GM12873 (cell line): ENCODE data around the gene TM4SF1.

ENCODE experiments used
- TF ChIP-seq, protein P1 (sequence below): IDR thresholded peaks from 2 replicates; pipeline ENCODE4 v1.5.1; 2012; ENCODE audit warnings: low read depth, mild to moderate bottlenecking, moderate library complexity, low read length, control low read depth; ENCODE audit not compliant: insufficient read depth; ENCODE audit errors: missing control alignments

Gene TM4SF1

DNA sequence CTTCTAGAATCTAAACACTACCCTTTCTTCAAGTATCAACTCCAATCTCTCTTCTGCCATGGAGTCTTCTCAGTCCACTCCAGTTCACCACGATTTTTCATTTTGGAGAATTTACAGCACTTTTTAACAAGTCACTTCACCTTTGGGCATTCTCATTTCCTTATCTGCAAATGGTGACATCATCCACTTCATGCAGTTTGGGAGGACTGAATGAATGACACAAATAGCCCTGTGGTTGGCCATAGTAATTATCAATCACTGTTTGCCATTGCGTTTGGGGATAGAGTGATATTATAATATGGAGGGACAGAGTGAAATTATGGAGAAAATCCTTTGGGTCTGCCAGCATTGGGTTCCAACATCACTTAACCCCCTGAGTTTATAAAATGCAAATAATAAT, 38.0 kb upstream of the TM4SF1 start:
- TF ChIP-seq, protein P1, sequence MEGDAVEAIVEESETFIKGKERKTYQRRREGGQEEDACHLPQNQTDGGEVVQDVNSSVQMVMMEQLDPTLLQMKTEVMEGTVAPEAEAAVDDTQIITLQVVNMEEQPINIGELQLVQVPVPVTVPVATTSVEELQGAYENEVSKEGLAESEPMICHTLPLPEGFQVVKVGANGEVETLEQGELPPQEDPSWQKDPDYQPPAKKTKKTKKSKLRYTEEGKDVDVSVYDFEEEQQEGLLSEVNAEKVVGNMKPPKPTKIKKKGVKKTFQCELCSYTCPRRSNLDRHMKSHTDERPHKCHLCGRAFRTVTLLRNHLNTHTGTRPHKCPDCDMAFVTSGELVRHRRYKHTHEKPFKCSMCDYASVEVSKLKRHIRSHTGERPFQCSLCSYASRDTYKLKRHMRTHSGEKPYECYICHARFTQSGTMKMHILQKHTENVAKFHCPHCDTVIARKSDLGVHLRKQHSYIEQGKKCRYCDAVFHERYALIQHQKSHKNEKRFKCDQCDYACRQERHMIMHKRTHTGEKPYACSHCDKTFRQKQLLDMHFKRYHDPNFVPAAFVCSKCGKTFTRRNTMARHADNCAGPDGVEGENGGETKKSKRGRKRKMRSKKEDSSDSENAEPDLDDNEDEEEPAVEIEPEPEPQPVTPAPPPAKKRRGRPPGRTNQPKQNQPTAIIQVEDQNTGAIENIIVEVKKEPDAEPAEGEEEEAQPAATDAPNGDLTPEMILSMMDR = no peak

DNA sequence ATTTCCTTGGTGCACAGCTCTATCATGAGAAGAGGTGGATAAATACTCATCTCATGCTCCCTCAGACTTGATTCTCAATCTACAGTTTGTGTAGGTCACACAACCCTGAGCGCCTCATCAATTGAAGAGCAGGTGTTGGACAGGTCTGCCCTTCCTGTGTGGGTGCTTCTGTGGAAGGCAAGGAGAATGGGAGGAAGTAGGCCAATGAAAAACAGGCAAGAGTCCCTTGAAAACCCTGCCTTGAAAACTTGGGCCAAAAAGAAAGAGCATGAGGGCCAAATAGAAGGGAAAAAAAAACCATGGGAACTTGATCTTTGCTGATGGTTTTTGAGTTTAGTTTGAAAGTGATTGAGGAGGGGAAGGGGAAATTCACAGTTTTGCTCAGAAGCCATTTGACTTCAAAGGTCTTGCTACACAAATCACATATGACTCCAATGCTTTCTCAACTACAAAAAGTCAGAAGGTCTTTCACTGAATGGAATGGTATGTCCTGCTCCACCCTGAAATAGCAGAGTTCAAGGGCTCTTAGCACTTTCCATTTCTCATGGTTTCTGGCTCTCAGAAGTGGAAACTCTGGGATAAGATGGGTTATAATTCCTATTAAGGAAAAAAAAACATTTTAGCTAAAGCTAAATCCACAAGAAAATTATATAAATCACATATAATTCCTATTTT, 37.2 kb upstream of the TM4SF1 start:
- TF ChIP-seq, protein P1 = no peak

DNA sequence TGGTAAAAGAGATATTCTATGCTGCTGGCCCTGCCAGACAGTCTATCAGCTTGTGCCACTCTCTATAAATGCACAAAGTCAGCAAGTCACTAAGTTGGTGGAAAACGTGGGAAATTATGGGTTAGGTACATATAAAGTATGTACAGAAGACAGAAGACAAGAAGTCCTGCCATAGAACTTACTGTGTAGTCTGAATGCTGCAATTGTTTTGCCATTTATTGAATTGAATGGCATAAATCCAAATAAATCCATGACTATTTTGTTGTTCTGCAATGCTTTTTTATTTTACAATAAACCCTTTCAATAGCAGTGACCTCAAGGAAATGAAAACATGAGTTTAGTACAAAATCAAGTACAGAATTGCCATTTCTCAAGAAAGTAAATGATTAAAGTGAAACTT, 34.1 kb upstream of the TM4SF1 start:
- TF ChIP-seq, protein P1 = no peak

DNA sequence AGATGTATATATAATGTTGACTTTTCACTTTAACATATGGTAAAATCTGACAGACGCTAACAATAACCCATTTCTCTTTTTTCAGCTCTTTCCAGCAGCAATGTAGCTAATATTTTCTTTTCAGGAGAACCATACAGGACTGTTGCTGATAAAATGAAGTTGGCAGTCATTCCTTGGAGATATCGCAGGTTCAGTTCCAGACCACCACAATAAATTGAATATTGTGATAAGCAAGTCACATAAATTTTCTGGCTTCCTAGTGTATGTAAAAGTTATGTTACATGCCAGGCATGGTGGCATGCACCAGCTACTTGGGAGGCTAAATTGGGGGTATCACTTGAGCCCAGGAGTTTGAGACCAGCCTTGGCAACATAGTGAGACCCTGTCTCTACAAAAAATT, 31.9 kb upstream of the TM4SF1 start:
- TF ChIP-seq, protein P1 = no peak

DNA sequence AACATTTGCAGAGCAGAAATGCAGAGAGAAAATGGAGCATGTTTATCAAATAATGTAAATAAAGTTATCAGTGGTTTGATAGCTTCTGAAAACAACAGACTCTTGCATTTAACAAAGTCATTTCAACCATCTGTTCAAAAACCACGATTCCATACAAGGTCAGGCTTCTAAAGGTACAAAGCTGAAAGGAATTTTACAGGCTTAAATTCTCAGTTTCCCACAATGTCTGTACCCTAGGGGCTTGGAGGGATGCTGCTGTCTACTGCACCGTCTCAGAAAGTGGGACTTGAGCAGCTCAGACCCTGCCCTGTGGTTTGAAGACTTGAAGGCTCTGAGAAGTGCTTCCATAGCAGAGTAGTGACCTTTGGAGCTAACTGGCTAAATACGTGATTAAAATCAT, 30.4 kb upstream of the TM4SF1 start:
- TF ChIP-seq, protein P1 = no peak

DNA sequence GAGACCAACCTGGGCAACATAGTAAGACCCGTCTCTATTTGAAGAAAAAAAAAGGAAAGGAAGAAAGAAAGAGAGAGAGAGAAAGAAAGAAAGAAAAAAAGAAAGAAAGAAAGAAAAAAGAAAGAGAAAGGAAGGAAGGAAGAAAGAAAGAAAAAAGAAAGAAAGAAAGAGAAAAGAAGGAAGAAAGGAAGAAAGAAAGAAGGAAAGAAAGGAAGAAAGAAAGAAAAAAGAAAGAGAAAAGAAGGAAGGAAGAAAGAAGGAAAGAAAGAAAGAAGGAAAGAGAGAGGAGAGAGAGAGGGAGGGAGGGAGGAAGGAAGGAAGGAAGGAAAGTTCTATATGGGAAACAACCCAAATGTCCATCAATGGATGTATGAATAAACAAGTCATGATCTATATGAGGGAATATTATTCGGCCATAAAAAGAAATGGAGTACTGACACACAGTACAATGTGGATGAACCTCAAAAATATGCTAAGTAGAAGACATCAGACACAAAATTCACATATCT, 28.8 kb upstream of the TM4SF1 start:
- TF ChIP-seq, protein P1 = no peak

DNA sequence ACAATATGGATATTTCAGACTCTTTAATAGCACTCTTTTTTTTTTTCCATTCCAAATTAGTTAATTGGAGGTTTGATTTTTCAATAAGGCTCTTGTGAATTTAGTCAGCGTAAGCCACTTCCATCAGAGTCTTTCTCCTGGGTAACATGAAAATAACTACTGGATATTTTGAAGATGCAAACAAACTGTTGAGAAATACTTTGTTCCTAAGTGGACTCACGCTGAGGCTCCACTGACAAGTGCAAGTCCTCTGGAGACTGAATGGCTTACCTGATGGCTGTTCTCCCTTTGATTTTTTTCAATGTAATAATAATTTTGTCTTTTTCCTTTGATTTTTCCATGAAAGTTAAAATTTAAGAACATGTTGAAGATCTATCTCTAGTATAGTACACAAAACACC, 26.0 kb upstream of the TM4SF1 start:
- TF ChIP-seq, protein P1 = no peak

DNA sequence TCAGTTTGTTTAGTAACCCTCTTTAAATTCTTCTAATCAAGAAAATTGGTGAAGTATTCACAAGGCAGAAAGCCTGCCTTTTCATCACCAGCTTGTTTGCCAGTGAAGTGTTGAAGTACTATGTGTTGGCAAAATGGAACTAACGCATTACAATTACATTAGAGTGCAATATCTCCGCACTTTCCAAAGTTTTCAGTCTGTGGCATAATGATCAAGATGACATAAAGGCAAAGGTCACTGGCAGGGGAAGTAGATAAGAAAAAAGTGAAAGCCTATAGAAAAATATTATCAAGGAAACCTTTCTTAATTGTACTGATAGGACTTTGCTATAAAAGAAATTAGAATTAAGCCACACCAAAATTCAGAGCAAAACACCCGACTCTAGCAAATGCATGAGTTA, 25.0 kb upstream of the TM4SF1 start:
- TF ChIP-seq, protein P1 = no peak
